Hepatocyte (in vitro differentiated cells): Measurements from ENCODE around the gene LMF2. TPM values are rescaled to one million over a fixed set of nuclear protein-coding genes. Genes with fewer than 3 reads are reported as not detected.

Experiments used
- DNase-seq: peaks from one replicate; pipeline ENCODE4 v3.0.0-alpha.2; 2016; ENCODE audit warnings: low spot score
- H2AFZ ChIP-seq: fragments of 200-600 bp; sonication (generic); 2 replicates; pipeline ENCODE4 v1.6.0; 2016; ENCODE audit warnings: antibody characterized with exemption, mild to moderate bottlenecking
- H3K27ac ChIP-seq: fragments of 200-600 bp; sonication (generic); 2 replicates; pipeline ENCODE4 v1.5.1; 2016; ENCODE audit warnings: mild to moderate bottlenecking
- H3K27me3 ChIP-seq: fragments of 200-600 bp; sonication (generic); 2 replicates; pipeline ENCODE4 v1.6.1; 2016
- H3K36me3 ChIP-seq: fragments of 200-600 bp; sonication (generic); replicated peaks from 2 replicates; pipeline ENCODE4 v1.5.1; 2016; ENCODE audit warnings: low read depth; ENCODE audit not compliant: insufficient read depth
- H3K4me1 ChIP-seq: fragments of 200-600 bp; sonication (generic); 2 replicates; pipeline ENCODE4 v1.5.1; 2016; ENCODE audit warnings: mild to moderate bottlenecking, moderate library complexity; ENCODE audit not compliant: insufficient read depth
- H3K4me2 ChIP-seq: fragments of 200-600 bp; sonication (generic); 2 replicates; pipeline ENCODE4 v1.6.0; 2016
- H3K4me3 ChIP-seq: fragments of 200-600 bp; sonication (generic); 2 replicates; pipeline ENCODE4 v1.5.1; 2016; ENCODE audit warnings: mild to moderate bottlenecking
- H3K79me2 ChIP-seq: fragments of 200-600 bp; sonication (generic); 2 replicates; pipeline ENCODE4 v1.6.0; 2017; ENCODE audit warnings: mild to moderate bottlenecking
- H3K9me2 ChIP-seq: fragments of 200-600 bp; sonication (generic); replicated peaks from 2 replicates; pipeline ENCODE4 v1.6.0; 2017; ENCODE audit warnings: mild to moderate bottlenecking; ENCODE audit not compliant: insufficient read depth
- H3K9me3 ChIP-seq: fragments of 200-600 bp; sonication (generic); 2 replicates; pipeline ENCODE4 v1.5.1; 2016; ENCODE audit warnings: low read depth, mild to moderate bottlenecking
- H4K20me1 ChIP-seq: fragments of 200-600 bp; sonication (generic); 2 replicates; pipeline ENCODE4 v1.6.0; 2016; ENCODE audit warnings: mild to moderate bottlenecking; ENCODE audit not compliant: insufficient read depth, poor library complexity, severe bottlenecking
- CTCF ChIP-seq: fragments of 200-600 bp; sonication (generic); IDR thresholded peaks from 2 replicates; pipeline ENCODE4 v1.5.1; 2016; ENCODE audit warnings: antibody characterized with exemption, mild to moderate bottlenecking; ENCODE audit not compliant: poor library complexity
- EZH2 ChIP-seq: fragments of 200-600 bp; sonication (generic); IDR thresholded peaks from 2 replicates; pipeline ENCODE4 v1.6.1; 2016; ENCODE audit warnings: antibody characterized with exemption, mild to moderate bottlenecking, borderline replicate concordance
- EZH2phosphoT487 ChIP-seq: fragments of 200-600 bp; sonication (generic); IDR thresholded peaks from one replicate; pipeline ENCODE4 v1.6.1; 2018; ENCODE audit warnings: antibody characterized with exemption, mild to moderate bottlenecking, low read depth, moderate library complexity; ENCODE audit not compliant: unreplicated experiment, severe bottlenecking
- WGBS: methylation state at CpG from one replicate; pipeline ENCODE4 v1.1.6; 2016; ENCODE audit warnings: low lambda C conversion rate; ENCODE audit errors: missing lambda C conversion rate; 5-methylcytosine and 5-hydroxymethylcytosine counted together
- polyA plus RNA-seq: library from polyadenylated mRNA; unstranded; fragments of >200 nt; fragmentation: Nextera tagmentation; extraction: Ambion mirVana; gene quantifications from 2 replicates; pipeline ENCODE4 v1.2.1, GENCODE V29; 2016
- total RNA-seq: library from RNA; depleted of rRNA; stranded (reverse); fragments of >200 nt; gene quantifications from 2 replicates; pipeline ENCODE4 v1.2.3, GENCODE V29; 2014

LMF2 gene
- total and polyA plus RNA-seq, 2 experiments from 2014 or later: 32.8 to 97.6 TPM

GRCh38 chr22:50485221-50486131, 22.0 kb downstream of the LMF2 start:
- WGBS: 78% methylated on average over 29 of the region's 29 CpGs
- Histone ChIP-seq H3K27ac (no peak overlapping the region), H3K4me1 (peaks cover 14% of the 10 kb centered on the region)

GRCh38 chr22:50483977-50484853, 23.3 kb downstream of the LMF2 start:
- DNase-seq: peak; percentile 65
- Histone ChIP-seq H3K27ac (peak overlapping the region; percentile 20), H3K79me2 (no peaks in the 10 kb centered on the region), H3K9me3 (no peaks in the 10 kb centered on the region), H3K4me3 (no peak overlapping the region), H3K4me1 (peaks cover 14% of the 10 kb centered on the region), H3K36me3 (no peaks in the 10 kb centered on the region), H3K4me2 (no peak overlapping the region), H2AFZ (no peak overlapping the region), H3K9me2 (no peaks in the 10 kb centered on the region), H3K27me3 (peaks cover 26% of the 10 kb centered on the region), H4K20me1 (no peaks in the 10 kb centered on the region)
- TF ChIP-seq EZH2 (no peak), CTCF (no peak), EZH2phosphoT487 (no peak)
- WGBS: 87% methylated on average over 26 of the region's 31 CpGs

More at GRCh38 chr22:50485221-50486131, 22.0 kb downstream of the LMF2 start:
- DNase-seq: no peak
- Histone ChIP-seq H3K9me2 (no peaks in the 10 kb centered on the region), H3K9me3 (no peaks in the 10 kb centered on the region), H2AFZ (no peak overlapping the region), H3K27me3 (peaks cover 13% of the 10 kb centered on the region), H3K4me2 (no peak overlapping the region), H3K4me3 (no peak overlapping the region), H3K79me2 (no peaks in the 10 kb centered on the region), H4K20me1 (no peaks in the 10 kb centered on the region), H3K36me3 (no peaks in the 10 kb centered on the region)
- TF ChIP-seq EZH2phosphoT487 (no peak), CTCF (no peak), EZH2 (no peak)

- Histone ChIP-seq H3K27ac (no peak overlapping the region), H3K79me2 (no peaks in the 10 kb centered on the region), H4K20me1 (no peaks in the 10 kb centered on the region), H3K27me3 (peaks cover 29% of the 10 kb centered on the region), H3K36me3 (no peaks in the 10 kb centered on the region), H3K4me3 (no peak overlapping the region), H3K4me2 (no peak overlapping the region), H3K9me3 (no peaks in the 10 kb centered on the region), H3K4me1 (peaks cover 14% of the 10 kb centered on the region), H3K9me2 (no peaks in the 10 kb centered on the region), H2AFZ (no peak overlapping the region)
- no peak for TF ChIP-seq EZH2phosphoT487
- TF ChIP-seq EZH2: no peak
- no peak for TF ChIP-seq CTCF
- no peak for DNase-seq
- WGBS: 93% methylated on average over 8 of the region's 8 CpGs
Measured at GRCh38 chr22:50483556-50483955, 23.9 kb downstream of the LMF2 start.
